Liver (tissue), 3 donors: ENCODE measurements around the gene CREB3L1.

Experiments used
- EGR1 ChIP-seq, 2 donors: IDR thresholded peaks; 2 replicates each; pipeline ENCODE4 v1.6.1; 2016 to 2018; ENCODE audit warnings: antibody characterized with exemption in 2 of 2, low read depth in 2 of 2
- GABPA ChIP-seq, 2 donors: IDR thresholded peaks in 1 of 2; conservative IDR thresholded peaks in 1 of 2; 2 replicates each; pipeline ENCODE4 v1.6.1; 2016; ENCODE audit warnings: antibody characterized with exemption in 2 of 2, mild to moderate bottlenecking in 1 of 2, moderate library complexity in 1 of 2
- JUND ChIP-seq, 2 donors: IDR thresholded peaks; 2 replicates each; pipeline ENCODE4 v1.6.1; 2016; ENCODE audit warnings: antibody characterized with exemption in 2 of 2
- RAD21 ChIP-seq, 2 donors: IDR thresholded peaks; 2 replicates each; pipeline ENCODE4 v1.6.1; 2016; ENCODE audit warnings: antibody characterized with exemption in 2 of 2, mild to moderate bottlenecking in 2 of 2
- SP1 ChIP-seq: IDR thresholded peaks from 2 replicates; pipeline ENCODE4 v1.6.1; 2018; ENCODE audit warnings: antibody characterized with exemption, mild to moderate bottlenecking
- TAF1 ChIP-seq: conservative IDR thresholded peaks from 2 replicates; pipeline ENCODE4 v1.6.1; 2016; ENCODE audit warnings: antibody characterized with exemption, mild to moderate bottlenecking
- YY1 ChIP-seq: IDR thresholded peaks from 2 replicates; pipeline ENCODE4 v1.6.1; 2016; ENCODE audit warnings: antibody characterized with exemption, mild to moderate bottlenecking
- TF ChIP-seq, protein P1 (sequence below): fragments of 150-350 bp; IDR thresholded peaks from 2 replicates; pipeline ENCODE4 v1.5.1; 2017; ENCODE audit warnings: improper control_type of control experiment, low read depth, low read length; ENCODE audit not compliant: missing input control
- TF ChIP-seq, protein P2 (sequence below): IDR thresholded peaks from 2 replicates; pipeline ENCODE4 v1.6.1; 2016; ENCODE audit warnings: antibody characterized with exemption
- TF ChIP-seq, protein P3 (sequence below): IDR thresholded peaks from 2 replicates; pipeline ENCODE4 v1.6.1; 2016; ENCODE audit warnings: antibody characterized with exemption, mild to moderate bottlenecking
- TF ChIP-seq, protein P4 (sequence below): IDR thresholded peaks from 2 replicates; pipeline ENCODE4 v1.6.1; 2016; ENCODE audit warnings: antibody characterized with exemption
- TF ChIP-seq, protein P5 (sequence below): IDR thresholded peaks from 2 replicates; pipeline ENCODE4 v1.6.1; 2016; ENCODE audit warnings: antibody characterized with exemption
- donor health status: healthy.
- donor health status: healthy.

DNA sequence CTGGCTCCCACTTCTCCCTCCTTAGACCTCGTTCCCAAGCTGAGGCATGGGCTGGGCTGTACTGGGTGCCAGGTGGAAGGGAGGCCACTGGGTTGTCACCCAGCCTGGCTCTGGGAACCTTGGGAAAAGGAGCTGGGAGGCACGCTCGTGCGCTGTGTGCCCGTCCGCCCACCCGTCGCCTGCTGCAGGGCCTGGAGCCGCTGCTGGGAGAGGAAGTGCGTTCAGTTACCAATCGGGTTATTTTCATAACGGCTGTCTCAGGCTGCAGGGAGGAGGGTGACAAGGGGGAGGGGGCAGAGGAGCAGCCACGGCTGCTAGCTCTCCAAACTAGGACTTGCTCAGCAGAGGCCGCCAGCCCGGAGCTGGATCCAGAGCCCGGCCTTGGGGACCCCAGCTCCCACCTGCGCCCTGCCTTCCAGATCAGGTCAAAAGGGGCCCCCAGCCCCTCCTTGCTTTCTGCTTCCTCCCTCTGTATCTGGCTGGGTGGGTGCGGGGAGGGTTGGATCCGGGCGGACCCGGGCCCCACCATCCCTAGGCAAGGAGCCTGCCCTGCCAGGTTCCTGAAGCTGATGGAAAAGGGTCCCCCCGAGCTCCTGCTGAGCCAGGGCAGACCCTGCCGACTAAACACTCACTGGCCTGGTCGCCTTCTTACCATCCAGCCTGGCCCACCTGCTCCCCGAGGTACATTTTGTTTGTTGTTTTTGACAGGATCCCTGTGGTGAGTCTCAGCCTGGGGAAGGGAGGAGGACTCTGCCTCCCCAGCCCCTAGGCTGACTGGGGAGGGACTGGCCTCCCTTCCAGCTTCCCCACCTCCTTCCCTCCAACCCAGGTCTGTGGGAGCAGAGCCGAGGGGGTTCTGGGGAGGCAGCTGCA is 84.1 kb downstream of the CREB3L1 start:
- no peak for TF ChIP-seq EGR1 (IDR thresholded peaks at IDR 0.05; ENCODE audit: low read depth in 2 of 2)
- TF ChIP-seq, protein P1, sequence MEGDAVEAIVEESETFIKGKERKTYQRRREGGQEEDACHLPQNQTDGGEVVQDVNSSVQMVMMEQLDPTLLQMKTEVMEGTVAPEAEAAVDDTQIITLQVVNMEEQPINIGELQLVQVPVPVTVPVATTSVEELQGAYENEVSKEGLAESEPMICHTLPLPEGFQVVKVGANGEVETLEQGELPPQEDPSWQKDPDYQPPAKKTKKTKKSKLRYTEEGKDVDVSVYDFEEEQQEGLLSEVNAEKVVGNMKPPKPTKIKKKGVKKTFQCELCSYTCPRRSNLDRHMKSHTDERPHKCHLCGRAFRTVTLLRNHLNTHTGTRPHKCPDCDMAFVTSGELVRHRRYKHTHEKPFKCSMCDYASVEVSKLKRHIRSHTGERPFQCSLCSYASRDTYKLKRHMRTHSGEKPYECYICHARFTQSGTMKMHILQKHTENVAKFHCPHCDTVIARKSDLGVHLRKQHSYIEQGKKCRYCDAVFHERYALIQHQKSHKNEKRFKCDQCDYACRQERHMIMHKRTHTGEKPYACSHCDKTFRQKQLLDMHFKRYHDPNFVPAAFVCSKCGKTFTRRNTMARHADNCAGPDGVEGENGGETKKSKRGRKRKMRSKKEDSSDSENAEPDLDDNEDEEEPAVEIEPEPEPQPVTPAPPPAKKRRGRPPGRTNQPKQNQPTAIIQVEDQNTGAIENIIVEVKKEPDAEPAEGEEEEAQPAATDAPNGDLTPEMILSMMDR: no peak
- TF ChIP-seq YY1: no peak
- TF ChIP-seq TAF1: no peak
- TF ChIP-seq, protein P2, sequence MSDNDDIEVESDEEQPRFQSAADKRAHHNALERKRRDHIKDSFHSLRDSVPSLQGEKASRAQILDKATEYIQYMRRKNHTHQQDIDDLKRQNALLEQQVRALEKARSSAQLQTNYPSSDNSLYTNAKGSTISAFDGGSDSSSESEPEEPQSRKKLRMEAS: no peak
- no peak for TF ChIP-seq RAD21 (IDR thresholded peaks at IDR 0.05)
- TF ChIP-seq, protein P3, sequence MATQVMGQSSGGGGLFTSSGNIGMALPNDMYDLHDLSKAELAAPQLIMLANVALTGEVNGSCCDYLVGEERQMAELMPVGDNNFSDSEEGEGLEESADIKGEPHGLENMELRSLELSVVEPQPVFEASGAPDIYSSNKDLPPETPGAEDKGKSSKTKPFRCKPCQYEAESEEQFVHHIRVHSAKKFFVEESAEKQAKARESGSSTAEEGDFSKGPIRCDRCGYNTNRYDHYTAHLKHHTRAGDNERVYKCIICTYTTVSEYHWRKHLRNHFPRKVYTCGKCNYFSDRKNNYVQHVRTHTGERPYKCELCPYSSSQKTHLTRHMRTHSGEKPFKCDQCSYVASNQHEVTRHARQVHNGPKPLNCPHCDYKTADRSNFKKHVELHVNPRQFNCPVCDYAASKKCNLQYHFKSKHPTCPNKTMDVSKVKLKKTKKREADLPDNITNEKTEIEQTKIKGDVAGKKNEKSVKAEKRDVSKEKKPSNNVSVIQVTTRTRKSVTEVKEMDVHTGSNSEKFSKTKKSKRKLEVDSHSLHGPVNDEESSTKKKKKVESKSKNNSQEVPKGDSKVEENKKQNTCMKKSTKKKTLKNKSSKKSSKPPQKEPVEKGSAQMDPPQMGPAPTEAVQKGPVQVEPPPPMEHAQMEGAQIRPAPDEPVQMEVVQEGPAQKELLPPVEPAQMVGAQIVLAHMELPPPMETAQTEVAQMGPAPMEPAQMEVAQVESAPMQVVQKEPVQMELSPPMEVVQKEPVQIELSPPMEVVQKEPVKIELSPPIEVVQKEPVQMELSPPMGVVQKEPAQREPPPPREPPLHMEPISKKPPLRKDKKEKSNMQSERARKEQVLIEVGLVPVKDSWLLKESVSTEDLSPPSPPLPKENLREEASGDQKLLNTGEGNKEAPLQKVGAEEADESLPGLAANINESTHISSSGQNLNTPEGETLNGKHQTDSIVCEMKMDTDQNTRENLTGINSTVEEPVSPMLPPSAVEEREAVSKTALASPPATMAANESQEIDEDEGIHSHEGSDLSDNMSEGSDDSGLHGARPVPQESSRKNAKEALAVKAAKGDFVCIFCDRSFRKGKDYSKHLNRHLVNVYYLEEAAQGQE: no peak
- TF ChIP-seq JUND (IDR thresholded peaks at IDR 0.05): no peak
- no peak for TF ChIP-seq GABPA (IDR thresholded peaks at IDR 0.05 in 1 of 2, conservative IDR thresholded peaks at IDR 0.05 in 1 of 2)
- TF ChIP-seq, protein P4, sequence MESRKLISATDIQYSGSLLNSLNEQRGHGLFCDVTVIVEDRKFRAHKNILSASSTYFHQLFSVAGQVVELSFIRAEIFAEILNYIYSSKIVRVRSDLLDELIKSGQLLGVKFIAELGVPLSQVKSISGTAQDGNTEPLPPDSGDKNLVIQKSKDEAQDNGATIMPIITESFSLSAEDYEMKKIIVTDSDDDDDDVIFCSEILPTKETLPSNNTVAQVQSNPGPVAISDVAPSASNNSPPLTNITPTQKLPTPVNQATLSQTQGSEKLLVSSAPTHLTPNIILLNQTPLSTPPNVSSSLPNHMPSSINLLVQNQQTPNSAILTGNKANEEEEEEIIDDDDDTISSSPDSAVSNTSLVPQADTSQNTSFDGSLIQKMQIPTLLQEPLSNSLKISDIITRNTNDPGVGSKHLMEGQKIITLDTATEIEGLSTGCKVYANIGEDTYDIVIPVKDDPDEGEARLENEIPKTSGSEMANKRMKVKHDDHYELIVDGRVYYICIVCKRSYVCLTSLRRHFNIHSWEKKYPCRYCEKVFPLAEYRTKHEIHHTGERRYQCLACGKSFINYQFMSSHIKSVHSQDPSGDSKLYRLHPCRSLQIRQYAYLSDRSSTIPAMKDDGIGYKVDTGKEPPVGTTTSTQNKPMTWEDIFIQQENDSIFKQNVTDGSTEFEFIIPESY: no peak
- TF ChIP-seq SP1: no peak
- TF ChIP-seq, protein P5, sequence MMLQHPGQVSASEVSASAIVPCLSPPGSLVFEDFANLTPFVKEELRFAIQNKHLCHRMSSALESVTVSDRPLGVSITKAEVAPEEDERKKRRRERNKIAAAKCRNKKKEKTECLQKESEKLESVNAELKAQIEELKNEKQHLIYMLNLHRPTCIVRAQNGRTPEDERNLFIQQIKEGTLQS: no peak
